ENCODE measurements around the gene ESPN. TPM values are rescaled to one million over a fixed set of nuclear protein-coding genes. Genes with fewer than 3 reads are reported as not detected.

ESPN gene
- total and polyA plus RNA-seq, 2 experiments from 2014 or later = 31.1 to 65.7 TPM

- no peak overlapping the region for H3K4me2 ChIP-seq
- no peaks in the 10 kb centered on the region for H3K79me2 ChIP-seq
- WGBS (ENCODE audit: low lambda C conversion rate, missing lambda C conversion rate) = 95% methylated on average over 29 of the region's 31 CpGs
- no peaks in the 10 kb centered on the region for H3K9me3 ChIP-seq (ENCODE audit: low read depth)
- no peak overlapping the region for H2AFZ ChIP-seq
- no peak for DNase-seq (ENCODE audit: low spot score)
- H3K27ac ChIP-seq = no peak overlapping the region
- no peak for TF ChIP-seq CTCF (IDR thresholded peaks at IDR 0.05; ENCODE audit: poor library complexity)
- no peak for TF ChIP-seq EZH2 (IDR thresholded peaks at IDR 0.05; ENCODE audit: borderline replicate concordance)
- TF ChIP-seq EZH2phosphoT487 (IDR thresholded peaks at IDR 0.05; ENCODE audit: low read depth, severe bottlenecking, unreplicated experiment) = no peak
- no peaks in the 10 kb centered on the region for H3K9me2 ChIP-seq (replicated peaks; ENCODE audit: insufficient read depth)
- no peak overlapping the region for H3K4me3 ChIP-seq
- H3K36me3 ChIP-seq (replicated peaks; ENCODE audit: insufficient read depth, low read depth) = no peaks in the 10 kb centered on the region
- H4K20me1 ChIP-seq (ENCODE audit: insufficient read depth, poor library complexity, severe bottlenecking) = no peaks in the 10 kb centered on the region
- no peaks in the 10 kb centered on the region for H3K4me1 ChIP-seq (ENCODE audit: insufficient read depth)
- H3K27me3 ChIP-seq = no peaks in the 10 kb centered on the region
Observed at GRCh38 chr1:6505367-6506209, 81.0 kb downstream of the ESPN start.

- Histone ChIP-seq H3K9me2 (replicated peaks; ENCODE audit: insufficient read depth) (no peaks in the 10 kb centered on the region), H3K27ac (no peak overlapping the region), H3K4me2 (no peak overlapping the region), H3K4me1 (ENCODE audit: insufficient read depth) (no peaks in the 10 kb centered on the region), H3K9me3 (ENCODE audit: low read depth) (no peaks in the 10 kb centered on the region), H3K36me3 (replicated peaks; ENCODE audit: insufficient read depth, low read depth) (no peaks in the 10 kb centered on the region), H3K79me2 (no peaks in the 10 kb centered on the region), H3K27me3 (no peaks in the 10 kb centered on the region), H4K20me1 (ENCODE audit: insufficient read depth, poor library complexity, severe bottlenecking) (no peaks in the 10 kb centered on the region), H2AFZ (no peak overlapping the region), H3K4me3 (no peak overlapping the region)
- TF ChIP-seq EZH2 (IDR thresholded peaks at IDR 0.05; ENCODE audit: borderline replicate concordance) (no peak), CTCF (IDR thresholded peaks at IDR 0.05; ENCODE audit: poor library complexity) (no peak), EZH2phosphoT487 (IDR thresholded peaks at IDR 0.05; ENCODE audit: low read depth, severe bottlenecking, unreplicated experiment) (no peak)
- no peak for DNase-seq (ENCODE audit: low spot score)
- WGBS (ENCODE audit: low lambda C conversion rate, missing lambda C conversion rate) = 90% methylated on average over 25 of the region's 31 CpGs
Observed at GRCh38 chr1:6506210-6507036, 81.8 kb downstream of the ESPN start.

GRCh38 chr1:6507037-6507428 is 82.5 kb downstream of the ESPN start:
- WGBS (ENCODE audit: low lambda C conversion rate, missing lambda C conversion rate) = 90% methylated on average over 7 of the region's 7 CpGs
- Histone ChIP-seq H3K27ac (no peak overlapping the region), H2AFZ (no peak overlapping the region), H3K4me1 (ENCODE audit: insufficient read depth) (no peaks in the 10 kb centered on the region), H4K20me1 (ENCODE audit: insufficient read depth, poor library complexity, severe bottlenecking) (no peaks in the 10 kb centered on the region), H3K9me3 (ENCODE audit: low read depth) (no peaks in the 10 kb centered on the region), H3K4me2 (no peak overlapping the region), H3K36me3 (replicated peaks; ENCODE audit: insufficient read depth, low read depth) (no peaks in the 10 kb centered on the region), H3K27me3 (no peaks in the 10 kb centered on the region), H3K4me3 (no peak overlapping the region), H3K79me2 (no peaks in the 10 kb centered on the region), H3K9me2 (replicated peaks; ENCODE audit: insufficient read depth) (no peaks in the 10 kb centered on the region)
- no peak for TF ChIP-seq CTCF (IDR thresholded peaks at IDR 0.05; ENCODE audit: poor library complexity)
- TF ChIP-seq EZH2 (IDR thresholded peaks at IDR 0.05; ENCODE audit: borderline replicate concordance) = no peak
- TF ChIP-seq EZH2phosphoT487 (IDR thresholded peaks at IDR 0.05; ENCODE audit: low read depth, severe bottlenecking, unreplicated experiment) = no peak
- DNase-seq (ENCODE audit: low spot score) = no peak
